ENCODE measurements around the gene PSG6.
"Not testable (repeated sequence)": the region's sequence is repeated elsewhere in the genome, so short reads cannot be mapped to it uniquely, and the experiment has no call there.

Gene PSG6

DNA sequence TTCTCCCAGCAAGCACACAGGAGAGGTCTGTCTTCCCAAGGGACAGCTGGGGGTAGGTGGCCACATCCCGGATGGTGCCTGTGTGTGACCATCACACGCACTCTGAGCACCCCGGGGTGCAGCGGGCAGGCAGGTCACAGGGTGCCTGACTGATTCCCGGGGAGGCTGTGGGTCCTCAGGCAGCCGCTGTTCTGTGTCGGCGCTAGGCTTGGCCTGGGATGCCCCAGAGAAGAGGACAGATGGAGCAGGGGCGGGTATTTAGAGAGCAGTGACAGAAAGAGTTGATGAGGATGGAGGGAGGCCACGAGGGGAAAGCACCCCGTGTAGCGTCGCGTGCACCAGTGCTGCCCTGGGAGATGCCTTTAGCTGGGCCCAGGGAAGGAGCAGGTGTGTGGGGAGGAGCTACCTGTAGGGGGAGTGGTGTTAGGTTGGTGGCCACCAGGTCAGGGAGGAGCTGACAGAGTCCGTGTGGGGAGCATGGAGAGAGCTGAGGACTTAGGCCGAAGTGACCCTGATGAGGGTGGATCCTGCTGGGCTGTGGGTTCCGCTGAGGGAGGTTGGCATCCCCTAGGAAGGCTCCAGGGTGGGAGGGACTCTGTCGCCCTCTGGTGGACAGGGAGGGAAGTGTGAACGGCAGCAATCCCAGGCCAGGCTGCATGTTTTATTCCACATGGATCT, 60.7 kb downstream of the PSG6 start:
- H3K4me3 ChIP-seq (ENCODE audit: low read depth in 1 of 2, low read length in 1 of 2); H3K27me3 ChIP-seq; H3K27ac ChIP-seq; H3K36me3 ChIP-seq; H3K9me3 ChIP-seq; H3K4me1 ChIP-seq (ENCODE audit: control insufficient read depth in 1 of 2, insufficient read depth in 1 of 2, low read depth in 1 of 2, low read length in 1 of 2): not testable (repeated sequence)
- TF ChIP-seq, protein P1, sequence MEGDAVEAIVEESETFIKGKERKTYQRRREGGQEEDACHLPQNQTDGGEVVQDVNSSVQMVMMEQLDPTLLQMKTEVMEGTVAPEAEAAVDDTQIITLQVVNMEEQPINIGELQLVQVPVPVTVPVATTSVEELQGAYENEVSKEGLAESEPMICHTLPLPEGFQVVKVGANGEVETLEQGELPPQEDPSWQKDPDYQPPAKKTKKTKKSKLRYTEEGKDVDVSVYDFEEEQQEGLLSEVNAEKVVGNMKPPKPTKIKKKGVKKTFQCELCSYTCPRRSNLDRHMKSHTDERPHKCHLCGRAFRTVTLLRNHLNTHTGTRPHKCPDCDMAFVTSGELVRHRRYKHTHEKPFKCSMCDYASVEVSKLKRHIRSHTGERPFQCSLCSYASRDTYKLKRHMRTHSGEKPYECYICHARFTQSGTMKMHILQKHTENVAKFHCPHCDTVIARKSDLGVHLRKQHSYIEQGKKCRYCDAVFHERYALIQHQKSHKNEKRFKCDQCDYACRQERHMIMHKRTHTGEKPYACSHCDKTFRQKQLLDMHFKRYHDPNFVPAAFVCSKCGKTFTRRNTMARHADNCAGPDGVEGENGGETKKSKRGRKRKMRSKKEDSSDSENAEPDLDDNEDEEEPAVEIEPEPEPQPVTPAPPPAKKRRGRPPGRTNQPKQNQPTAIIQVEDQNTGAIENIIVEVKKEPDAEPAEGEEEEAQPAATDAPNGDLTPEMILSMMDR (IDR thresholded peaks at IDR 0.05) = peak; percentile 62

DNA sequence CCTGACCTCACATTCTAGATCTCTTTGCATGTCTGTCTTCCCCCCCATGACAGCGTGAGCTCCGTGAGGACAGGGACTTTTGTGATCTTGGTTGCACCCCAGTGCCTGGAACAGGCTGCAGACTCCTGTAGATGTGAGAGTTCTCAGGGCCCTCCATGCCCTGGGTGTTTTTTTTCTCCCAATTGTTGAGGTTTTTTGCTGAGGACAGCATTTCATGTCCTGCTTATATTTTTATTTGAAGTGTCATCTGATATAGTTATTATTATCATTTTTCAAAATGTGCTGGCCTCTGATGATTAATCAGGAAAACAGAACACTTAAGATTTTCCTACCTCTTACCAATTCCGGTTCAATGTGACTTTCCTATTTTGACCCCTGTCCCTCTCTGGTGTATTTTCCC, 62.9 kb downstream of the PSG6 start:
- H3K4me1 ChIP-seq (ENCODE audit: control insufficient read depth in 1 of 2, insufficient read depth in 1 of 2, low read depth in 1 of 2, low read length in 1 of 2) = not testable (repeated sequence)

DNA sequence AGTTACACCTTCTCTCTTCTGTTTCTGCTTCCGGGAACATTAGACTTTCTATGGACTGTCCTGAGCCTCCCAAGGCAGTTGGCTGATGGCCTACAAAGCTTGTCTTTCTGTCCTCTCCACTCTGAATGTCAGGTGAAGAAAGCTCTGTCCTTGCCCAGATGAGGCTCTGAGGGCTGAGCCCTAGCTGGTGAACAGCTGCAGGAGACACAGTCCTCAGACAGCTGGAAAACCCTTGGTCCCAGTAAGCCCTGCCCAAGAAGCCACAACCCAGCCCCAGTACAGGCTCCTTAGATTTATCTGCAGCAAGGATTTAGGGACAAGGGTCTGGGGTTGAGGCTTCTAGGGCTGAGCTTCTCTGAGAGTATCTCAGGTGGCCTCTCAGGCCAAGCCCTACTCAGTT, 64.5 kb downstream of the PSG6 start:
- H3K27ac ChIP-seq; H3K4me3 ChIP-seq (ENCODE audit: low read depth in 1 of 2, low read length in 1 of 2); H3K27me3 ChIP-seq; H3K36me3 ChIP-seq; H3K4me1 ChIP-seq (ENCODE audit: control insufficient read depth in 1 of 2, insufficient read depth in 1 of 2, low read depth in 1 of 2, low read length in 1 of 2); H3K9me3 ChIP-seq: not testable (repeated sequence)

More for the DNA sequence above, 62.9 kb downstream of the PSG6 start:
- H3K27ac ChIP-seq; H3K27me3 ChIP-seq; H3K36me3 ChIP-seq; H3K4me3 ChIP-seq (ENCODE audit: low read depth in 1 of 2, low read length in 1 of 2); H3K9me3 ChIP-seq: not testable (repeated sequence)

DNA sequence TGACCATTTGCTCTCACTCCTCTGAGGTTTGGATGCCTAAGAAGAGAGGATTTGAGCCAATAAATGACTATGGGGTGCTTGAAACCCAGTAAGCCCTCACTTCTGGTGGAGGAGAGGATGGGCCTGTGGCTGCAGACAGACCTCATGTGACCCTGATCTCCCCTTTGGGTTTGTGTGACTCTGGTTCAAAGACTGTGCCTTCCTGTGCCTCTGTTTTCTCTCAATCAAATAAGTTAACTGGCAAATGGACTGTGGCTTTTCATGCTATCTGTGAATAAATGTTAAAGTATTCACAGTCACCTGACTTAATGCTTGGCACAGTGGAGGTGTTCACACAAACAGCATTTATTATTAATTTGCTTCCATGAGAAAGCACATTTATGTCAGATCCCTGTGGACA, 64.9 kb downstream of the PSG6 start:
- H3K4me1 ChIP-seq (ENCODE audit: control insufficient read depth in 1 of 2, insufficient read depth in 1 of 2, low read depth in 1 of 2, low read length in 1 of 2); H3K4me3 ChIP-seq (ENCODE audit: low read depth in 1 of 2, low read length in 1 of 2); H3K27ac ChIP-seq; H3K36me3 ChIP-seq; H3K9me3 ChIP-seq; H3K27me3 ChIP-seq: not testable (repeated sequence)

All from neutrophil (primary cell).